Activated T-cell treated with anti-CD3 and anti-CD28 coated beads, Interleukin-2, amount 50 U/mL, for 24 hours (primary cell): ENCODE measurements around the gene SMIM9.
"Not testable (repeated sequence)": the region's sequence is repeated elsewhere in the genome, so short reads cannot be mapped to it uniquely, and the experiment has no call there.

Experiments
- DNase-seq: peaks from one replicate; pipeline ENCODE4 v3.0.0-alpha.2; 2020
- H3K27ac Mint-ChIP-seq: 2 replicates; pipeline ENCODE4 v1.8.0; 2020; ENCODE audit warnings: mild to moderate bottlenecking, mixed read lengths
- H3K27me3 Mint-ChIP-seq: 2 replicates; pipeline ENCODE4 v1.8.0; 2020; ENCODE audit warnings: mixed read lengths
- H3K36me3 Mint-ChIP-seq: 2 replicates; pipeline ENCODE4 v1.8.0; 2020; ENCODE audit warnings: low read depth, mixed read lengths
- H3K4me1 Mint-ChIP-seq: 2 replicates; pipeline ENCODE4 v1.8.0; 2020; ENCODE audit warnings: low read depth, mixed read lengths
- H3K4me3 Mint-ChIP-seq: 2 replicates; pipeline ENCODE4 v1.8.0; 2020; ENCODE audit warnings: mild to moderate bottlenecking, moderate library complexity, mixed read lengths
- H3K9me3 Mint-ChIP-seq: 2 replicates; pipeline ENCODE4 v1.8.0; 2020; ENCODE audit warnings: mixed read lengths

Gene SMIM9

GRCh38 chrX:154822029-154822428 is 12.4 kb downstream of the SMIM9 start:
- Mint-ChIP-seq H3K27me3 (peaks cover 18% of the 10 kb centered on the region), H3K27ac (no peak overlapping the region)

GRCh38 chrX:154821523-154821922 is 12.9 kb downstream of the SMIM9 start:
- Mint-ChIP-seq H3K27ac (no peak overlapping the region), H3K27me3 (peaks cover 19% of the 10 kb centered on the region), H3K36me3 (no peaks in the 10 kb centered on the region), H3K4me1 (no peaks in the 10 kb centered on the region), H3K9me3 (no peaks in the 10 kb centered on the region), H3K4me3 (no peak overlapping the region)
- no peak for DNase-seq

More at GRCh38 chrX:154822029-154822428, 12.4 kb downstream of the SMIM9 start:
- Mint-ChIP-seq H3K4me1 (peaks cover under 1% of the 10 kb centered on the region), H3K4me3 (no peak overlapping the region), H3K9me3 (no peaks in the 10 kb centered on the region), H3K36me3 (no peaks in the 10 kb centered on the region)
- no peak for DNase-seq

GRCh38 chrX:154819771-154820341 is 14.6 kb downstream of the SMIM9 start:
- Mint-ChIP-seq H3K4me3 (no peak overlapping the region), H3K4me1 (no peaks in the 10 kb centered on the region), H3K36me3 (no peaks in the 10 kb centered on the region), H3K27me3 (peaks cover 24% of the 10 kb centered on the region), H3K9me3 (no peaks in the 10 kb centered on the region), H3K27ac (no peak overlapping the region)
- DNase-seq = no peak

- Mint-ChIP-seq H3K4me3 (no peak overlapping the region), H3K36me3 (no peaks in the 10 kb centered on the region), H3K9me3 (no peaks in the 10 kb centered on the region), H3K27me3 (peaks cover 26% of the 10 kb centered on the region), H3K4me1 (no peaks in the 10 kb centered on the region), H3K27ac (no peak overlapping the region)
- no peak for DNase-seq
These were observed 15.3 kb downstream of the SMIM9 start for GRCh38 chrX:154818916-154819770.

- not testable (repeated sequence) for H3K4me3 Mint-ChIP-seq, DNase-seq, H3K36me3 Mint-ChIP-seq, H3K27ac Mint-ChIP-seq, H3K9me3 Mint-ChIP-seq, H3K4me1 Mint-ChIP-seq
- peaks cover 28% of the 10 kb centered on the region for H3K27me3 Mint-ChIP-seq
These were observed 17.3 kb downstream of the SMIM9 start for GRCh38 chrX:154817048-154817618.

GRCh38 chrX:154816326-154816898 is 18.1 kb downstream of the SMIM9 start:
- H3K4me1 Mint-ChIP-seq, H3K9me3 Mint-ChIP-seq, H3K27ac Mint-ChIP-seq, H3K36me3 Mint-ChIP-seq, DNase-seq, H3K4me3 Mint-ChIP-seq: not testable (repeated sequence)
- H3K27me3 Mint-ChIP-seq = peaks cover 26% of the 10 kb centered on the region

GRCh38 chrX:154815274-154815818 is 19.1 kb downstream of the SMIM9 start:
- Mint-ChIP-seq H3K27me3 (peaks cover 22% of the 10 kb centered on the region), H3K36me3 (no peaks in the 10 kb centered on the region), H3K4me1 (no peaks in the 10 kb centered on the region), H3K27ac (no peak overlapping the region), H3K4me3 (no peak overlapping the region), H3K9me3 (no peaks in the 10 kb centered on the region)
- no peak for DNase-seq

- DNase-seq = no peak
- H3K36me3 Mint-ChIP-seq = no peaks in the 10 kb centered on the region
- H3K27me3 Mint-ChIP-seq = peaks cover 19% of the 10 kb centered on the region
- H3K27ac Mint-ChIP-seq = no peak overlapping the region
- H3K4me3 Mint-ChIP-seq = no peak overlapping the region
- peaks cover 8% of the 10 kb centered on the region for H3K4me1 Mint-ChIP-seq
- no peaks in the 10 kb centered on the region for H3K9me3 Mint-ChIP-seq
These were observed 20.7 kb downstream of the SMIM9 start for GRCh38 chrX:154813801-154814200.

- H3K36me3 Mint-ChIP-seq = no peaks in the 10 kb centered on the region
These were observed 21.9 kb downstream of the SMIM9 start for GRCh38 chrX:154812341-154813101.

GRCh38 chrX:154809939-154810665 is 24.4 kb downstream of the SMIM9 start:
- Mint-ChIP-seq H3K4me3 (no peak overlapping the region), H3K27ac (no peak overlapping the region), H3K4me1 (peaks cover 15% of the 10 kb centered on the region), H3K36me3 (no peaks in the 10 kb centered on the region), H3K27me3 (peaks cover 31% of the 10 kb centered on the region), H3K9me3 (no peaks in the 10 kb centered on the region)
- no peak for DNase-seq

More at GRCh38 chrX:154812341-154813101, 21.9 kb downstream of the SMIM9 start:
- Mint-ChIP-seq H3K9me3 (no peaks in the 10 kb centered on the region), H3K27me3 (peaks cover 30% of the 10 kb centered on the region), H3K4me3 (no peak overlapping the region), H3K27ac (no peak overlapping the region), H3K4me1 (peaks cover 8% of the 10 kb centered on the region)
- no peak for DNase-seq

GRCh38 chrX:154806837-154807501 is 27.5 kb downstream of the SMIM9 start:
- no peak overlapping the region for H3K27ac Mint-ChIP-seq
- no peak overlapping the region for H3K4me3 Mint-ChIP-seq
- peaks cover 24% of the 10 kb centered on the region for H3K27me3 Mint-ChIP-seq
- H3K36me3 Mint-ChIP-seq = no peaks in the 10 kb centered on the region
- H3K4me1 Mint-ChIP-seq = peaks cover 39% of the 10 kb centered on the region
- H3K9me3 Mint-ChIP-seq = no peaks in the 10 kb centered on the region
- DNase-seq = no peak

- H3K36me3 Mint-ChIP-seq = no peaks in the 10 kb centered on the region
- H3K4me1 Mint-ChIP-seq = peaks cover 47% of the 10 kb centered on the region
- DNase-seq = no peak
- H3K9me3 Mint-ChIP-seq = no peaks in the 10 kb centered on the region
- H3K4me3 Mint-ChIP-seq = peak overlapping the region; percentile 79
- peaks cover 24% of the 10 kb centered on the region for H3K27me3 Mint-ChIP-seq
- peak overlapping the region; percentile 50 for H3K27ac Mint-ChIP-seq
These were observed 28.8 kb downstream of the SMIM9 start for GRCh38 chrX:154805696-154806091.
